ENCODE data around the gene GSTK1.

Gene GSTK1

GRCh38 chr7:143303733-143304132 lies 40.5 kb downstream of the GSTK1 start:
- H3K36me3 ChIP-seq (ENCODE audit: control insufficient read depth in 2 of 2, insufficient read depth in 1 of 2, low read length in 2 of 2) = peaks cover 27 to 95% of the 10 kb centered on the region in 2 experiments
- ChIA-PET CTCF (interaction anchor here (0.6 to 4.4 kb wide), 4 partner anchors 40 to 64 kb away, joined by 3 to 35 read pairs (median 6); partner anchors contain the start of gene GSTK1), POLR2A (no interaction called here)

GRCh38 chr7:143304938-143305337 lies 41.7 kb downstream of the GSTK1 start:
- no peaks in the 10 kb centered on the region for H3K4me1 ChIP-seq (ENCODE audit: control insufficient read depth, insufficient read depth, low read length)
- H3K36me3 ChIP-seq (ENCODE audit: control insufficient read depth in 2 of 2, insufficient read depth in 1 of 2, low read length in 2 of 2) = peaks cover 20 to 92% of the 10 kb centered on the region in 2 experiments
- no peaks in the 10 kb centered on the region for H3K9me3 ChIP-seq (ENCODE audit: control insufficient read depth, insufficient read depth, low read depth, low read length)
- CTCF ChIA-PET = interaction anchor here (0.6 to 4.4 kb wide), 23 partner anchors 8 to 134 kb away, joined by 3 to 35 read pairs (median 5); partner anchors contain the start of genes CLCN1, GSTK1 and TAS2R40
- POLR2A ChIA-PET = no interaction called here
- H3K27ac ChIP-seq (ENCODE audit: extremely low read depth, low read depth, low read length) = no peak overlapping the region
- TF ChIP-seq ZBTB11 (tag by site-specific recombination; conservative IDR thresholded peaks at IDR 0.05; ENCODE audit: low read depth) = no peak
- H3K4me3 ChIP-seq (ENCODE audit: low read depth, low read length) = no peak overlapping the region

More at GRCh38 chr7:143303733-143304132, 40.5 kb downstream of the GSTK1 start:
- no peak overlapping the region for H3K27ac ChIP-seq (ENCODE audit: extremely low read depth, low read depth, low read length)
- TF ChIP-seq IKZF3 (tag by site-specific recombination; IDR thresholded peaks at IDR 0.05) (no peak), MEIS1 (CRISPR knock-in tag; IDR thresholded peaks at IDR 0.05; ENCODE audit: borderline replicate concordance) (no peak), ZNF560 (tag by site-specific recombination; IDR thresholded peaks at IDR 0.05; ENCODE audit: borderline replicate concordance) (no peak), KLF17 (tag by site-specific recombination; IDR thresholded peaks at IDR 0.05) (no peak), OSR2 (tag by site-specific recombination; IDR thresholded peaks at IDR 0.05) (no peak), ZNF280D (tag by site-specific recombination; IDR thresholded peaks at IDR 0.05) (no peak), ZNF580 (tag by site-specific recombination; IDR thresholded peaks at IDR 0.05) (no peak), ZNF121 (tag by site-specific recombination; IDR thresholded peaks at IDR 0.05) (no peak), ZNF174 (tag by site-specific recombination; IDR thresholded peaks at IDR 0.05) (no peak), ZNF274 (IDR thresholded peaks at IDR 0.05; ENCODE audit: low read length) (no peak), ZNF274 (tag by site-specific recombination; IDR thresholded peaks at IDR 0.05; ENCODE audit: borderline replicate concordance) (no peak), GFI1B (tag by site-specific recombination; IDR thresholded peaks at IDR 0.05) (no peak), ZNF112 (tag by site-specific recombination; IDR thresholded peaks at IDR 0.05) (no peak), ZNF175 (tag by site-specific recombination; IDR thresholded peaks at IDR 0.05) (no peak), ZNF837 (tag by site-specific recombination; IDR thresholded peaks at IDR 0.05) (no peak), YY2 (tag by site-specific recombination; IDR thresholded peaks at IDR 0.05) (no peak)
- no peaks in the 10 kb centered on the region for H3K9me3 ChIP-seq (ENCODE audit: control insufficient read depth, insufficient read depth, low read depth, low read length)
- H3K4me1 ChIP-seq (ENCODE audit: control insufficient read depth, insufficient read depth, low read length) = no peaks in the 10 kb centered on the region
- no peak overlapping the region for H3K4me3 ChIP-seq (ENCODE audit: low read depth, low read length)

Measured in HEK293 (cell line).